Smooth muscle cell (in vitro differentiated cells): ENCODE data around the gene MDK. TPM values are rescaled to one million over a fixed set of nuclear protein-coding genes. Genes with fewer than 3 reads are reported as not detected.
A peak's percentile ranks its signal among the peaks of the same experiment; 100 is the strongest.

Experiments
- DNase-seq: peaks from one replicate; lab custom pipeline; 2025; ENCODE audit not compliant: unreplicated experiment; lab: John Stamatoyannopoulos, UW
- H2AFZ ChIP-seq: fragments of 200-600 bp; sonication (generic); 2 replicates; pipeline ENCODE4 v1.6.0; 2016; ENCODE audit warnings: antibody characterized with exemption, low read depth, mild to moderate bottlenecking
- H3F3A ChIP-seq: fragments of 200-600 bp; sonication (generic); 2 replicates; pipeline ENCODE4 v1.6.0; 2017; ENCODE audit warnings: antibody characterized with exemption, low read depth
- H3K27ac ChIP-seq: fragments of 200-600 bp; sonication (generic); 2 replicates; pipeline ENCODE4 v1.5.1; 2016; ENCODE audit warnings: low read depth, mild to moderate bottlenecking
- H3K27me3 ChIP-seq: fragments of 200-600 bp; sonication (generic); 2 replicates; pipeline ENCODE4 v1.6.1; 2016; ENCODE audit warnings: low read depth, mild to moderate bottlenecking
- H3K36me3 ChIP-seq: fragments of 200-600 bp; sonication (generic); 2 replicates; pipeline ENCODE4 v1.5.1; 2016; ENCODE audit warnings: low read depth
- H3K4me1 ChIP-seq: fragments of 200-600 bp; sonication (generic); 2 replicates; pipeline ENCODE4 v1.5.1; 2016; ENCODE audit warnings: low read depth
- H3K4me2 ChIP-seq: fragments of 200-600 bp; sonication (generic); 2 replicates; pipeline ENCODE4 v1.6.0; 2016; ENCODE audit warnings: mild to moderate bottlenecking
- H3K4me3 ChIP-seq: fragments of 200-600 bp; sonication (generic); 2 replicates; pipeline ENCODE4 v1.5.1; 2016; ENCODE audit warnings: mild to moderate bottlenecking
- H3K79me2 ChIP-seq: fragments of 200-600 bp; sonication (generic); 2 replicates; pipeline ENCODE4 v1.6.0; 2016; ENCODE audit warnings: low read depth, mild to moderate bottlenecking
- H3K9ac ChIP-seq: fragments of 200-600 bp; sonication (generic); 2 replicates; pipeline ENCODE4 v1.6.0; 2016; ENCODE audit warnings: low read depth
- H3K9me3 ChIP-seq: fragments of 200-600 bp; sonication (generic); replicated peaks from 2 replicates; pipeline ENCODE4 v1.5.1; 2016; ENCODE audit warnings: low read depth
- H4K20me1 ChIP-seq: fragments of 200-600 bp; sonication (generic); 2 replicates; pipeline ENCODE4 v1.6.0; 2016; ENCODE audit warnings: low read depth
- CTCF ChIP-seq: fragments of 200-600 bp; sonication (generic); IDR thresholded peaks from 2 replicates; pipeline ENCODE4 v1.5.1; 2017; ENCODE audit warnings: borderline replicate concordance, mild to moderate bottlenecking, antibody characterized with exemption; ENCODE audit not compliant: insufficient read depth, poor library complexity, severe bottlenecking
- WGBS: methylation state at CpG from one replicate; pipeline ENCODE4 v1.1.7; 2016; ENCODE audit warnings: low lambda C conversion rate; 5-methylcytosine and 5-hydroxymethylcytosine counted together
- polyA plus RNA-seq: library from polyadenylated mRNA; unstranded; fragments of >200 nt; fragmentation: Nextera tagmentation; extraction: Ambion mirVana; gene quantifications from 2 replicates; pipeline ENCODE4 v1.2.1, GENCODE V29; 2016
- total RNA-seq: library from RNA; depleted of rRNA; stranded (reverse); fragments of >200 nt; gene quantifications from 2 replicates; pipeline ENCODE4 v1.2.3, GENCODE V29; 2014

The MDK gene
- total and polyA plus RNA-seq, 2 experiments from 2014 or later = 490 to 667 TPM

GRCh38 chr11:46393231-46393616, 11.8 kb downstream of the MDK start:
- peaks cover 25% of the 10 kb centered on the region for H4K20me1 ChIP-seq
- H3K36me3 ChIP-seq = no peaks in the 10 kb centered on the region
- H3K4me1 ChIP-seq = peaks cover 19% of the 10 kb centered on the region
- H3K4me3 ChIP-seq = peak overlapping the region; percentile 55
- H3K4me2 ChIP-seq = peak overlapping the region; percentile 91
- no peak overlapping the region for H3K9ac ChIP-seq
- H2AFZ ChIP-seq = no peak overlapping the region
- no peak overlapping the region for H3K27ac ChIP-seq
- DNase-seq = no peak
- WGBS = 61% methylated on average over 4 of the region's 4 CpGs
- TF ChIP-seq CTCF = no peak
- no peaks in the 10 kb centered on the region for H3K79me2 ChIP-seq
- H3K9me3 ChIP-seq = no peaks in the 10 kb centered on the region
- H3K27me3 ChIP-seq = peaks cover 29% of the 10 kb centered on the region
- no peaks in the 10 kb centered on the region for H3F3A ChIP-seq

- no peak overlapping the region for H3K4me3 ChIP-seq
- H4K20me1 ChIP-seq = peaks cover 25% of the 10 kb centered on the region
- H3K27me3 ChIP-seq = peaks cover 24% of the 10 kb centered on the region
- TF ChIP-seq CTCF = no peak
- H3K4me2 ChIP-seq = no peak overlapping the region
- peaks cover 14% of the 10 kb centered on the region for H3K4me1 ChIP-seq
- H3K9me3 ChIP-seq = no peaks in the 10 kb centered on the region
- H3K36me3 ChIP-seq = no peaks in the 10 kb centered on the region
- H3F3A ChIP-seq = no peaks in the 10 kb centered on the region
- H3K79me2 ChIP-seq = no peaks in the 10 kb centered on the region
- H3K27ac ChIP-seq = no peak overlapping the region
- H3K9ac ChIP-seq = no peak overlapping the region
- DNase-seq = no peak
- no peak overlapping the region for H2AFZ ChIP-seq
- WGBS = 88% methylated on average over 4 of the region's 4 CpGs
Measured at GRCh38 chr11:46393759-46394158, 12.3 kb downstream of the MDK start.

- no peaks in the 10 kb centered on the region for H3K27me3 ChIP-seq
- H3K4me2 ChIP-seq = no peak overlapping the region
- 96% methylated on average over 19 of the region's 19 CpGs for WGBS
Measured at GRCh38 chr11:46397526-46397925, 16.1 kb downstream of the MDK start.

More at GRCh38 chr11:46397526-46397925, 16.1 kb downstream of the MDK start:
- Histone ChIP-seq H3K79me2 (no peaks in the 10 kb centered on the region), H3K4me3 (no peak overlapping the region), H3K9me3 (no peaks in the 10 kb centered on the region), H3K9ac (no peak overlapping the region), H3K27ac (no peak overlapping the region), H3K36me3 (no peaks in the 10 kb centered on the region), H3K4me1 (peaks cover 4% of the 10 kb centered on the region), H3F3A (no peaks in the 10 kb centered on the region), H4K20me1 (peaks cover 25% of the 10 kb centered on the region), H2AFZ (no peak overlapping the region)
- no peak for TF ChIP-seq CTCF
- no peak for DNase-seq
